GM13977 (cell line): ENCODE results near the gene PEAK1.
"Not testable (repeated sequence)": the region's sequence is repeated elsewhere in the genome, so short reads cannot be mapped to it uniquely, and the experiment has no call there.

Experiments used
- DNase-seq: peaks from one replicate; pipeline ENCODE4 v3.0.0; 2012; ENCODE audit warnings: low spot score
- CTCF ChIP-seq: IDR thresholded peaks from 2 replicates; pipeline ENCODE4 v1.5.1; 2012; ENCODE audit warnings: mild to moderate bottlenecking, control low read depth; ENCODE audit not compliant: insufficient read depth; ENCODE audit errors: extremely low read depth, missing control alignments
- in situ Hi-C: fragments of 300-500 bp; cut with MboI; formaldehyde crosslinking; loops from one replicate; pipeline ENCODE4 v1.12.0; 2022; ENCODE audit warnings: low sequenced_read_pairs, low pct_unique_long_range_greater_than_20kb, mixed read lengths, inconsistent platforms; ENCODE audit not compliant: unreplicated experiment

Gene PEAK1

DNA sequence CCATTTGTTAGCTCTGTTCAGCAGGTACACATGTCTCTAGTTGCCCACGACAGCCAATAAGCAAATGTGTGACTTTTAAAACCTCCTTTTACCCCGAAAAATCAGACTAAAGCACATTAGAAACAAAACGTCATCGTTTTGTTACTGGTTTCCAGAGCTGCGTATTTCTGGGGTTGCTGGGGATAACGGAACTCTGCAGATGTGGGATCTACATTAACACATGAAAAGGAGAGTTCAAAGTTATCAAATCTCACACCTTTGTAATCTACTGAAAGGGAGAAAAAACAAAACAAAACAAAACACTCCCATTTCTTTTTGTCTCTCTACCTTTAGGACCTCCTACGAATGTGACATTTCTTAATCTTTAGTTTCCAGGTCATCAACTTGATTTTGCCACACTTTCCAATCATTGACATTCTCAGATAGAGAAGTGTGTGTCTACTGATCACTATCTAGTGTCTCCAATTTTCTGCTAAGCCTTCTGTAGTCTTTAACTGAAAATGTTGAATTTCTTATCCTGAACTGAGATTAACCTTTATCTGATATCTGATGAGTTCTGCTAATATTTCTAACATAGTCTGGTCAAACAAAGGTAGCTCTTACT is 256.0 kb downstream of the PEAK1 start:
- no peak for TF ChIP-seq CTCF
- in situ Hi-C loops = no loop called here
- no peak for DNase-seq

DNA sequence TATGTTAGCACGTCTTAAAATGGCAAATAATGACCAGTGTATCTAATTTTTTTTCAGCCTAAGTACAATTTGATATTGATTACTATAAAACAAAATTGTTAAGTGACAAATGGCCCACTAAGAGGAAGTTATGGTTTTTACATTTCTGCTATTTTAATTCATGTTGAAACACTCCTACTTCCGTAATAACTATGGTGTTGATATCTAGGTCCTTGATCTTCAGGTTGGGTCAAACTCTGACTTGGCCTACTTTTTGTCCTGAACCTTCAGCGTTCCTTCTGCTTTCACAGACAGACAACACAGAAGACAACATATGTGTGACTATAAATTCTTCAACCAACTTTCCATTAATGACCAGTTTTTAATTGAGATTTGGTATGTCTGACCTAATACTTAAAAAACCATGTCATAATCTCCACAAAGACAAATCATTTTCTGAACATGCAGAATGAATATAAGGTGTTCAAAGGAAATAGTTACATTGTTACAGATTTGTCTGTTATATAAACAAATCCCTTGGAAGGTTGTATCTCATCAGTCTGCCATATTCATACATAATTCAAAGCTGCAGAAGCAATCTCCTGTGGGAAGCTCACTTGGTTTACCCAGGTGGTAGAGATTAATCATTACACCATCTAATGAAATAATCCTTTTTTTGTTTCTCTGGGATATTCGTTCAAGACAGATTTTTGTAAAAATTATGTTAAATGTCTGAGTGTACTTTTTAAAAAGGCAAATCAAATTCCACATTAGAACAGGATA is 256.9 kb downstream of the PEAK1 start:
- in situ Hi-C loops = no loop called here
- no peak for DNase-seq
- TF ChIP-seq CTCF = no peak

- no peak for TF ChIP-seq CTCF
- peak; percentile 15 for DNase-seq
- in situ Hi-C loops = no loop called here
Measured at GRCh38 chr15:77160562-77161478, 259.1 kb downstream of the PEAK1 start.

DNA sequence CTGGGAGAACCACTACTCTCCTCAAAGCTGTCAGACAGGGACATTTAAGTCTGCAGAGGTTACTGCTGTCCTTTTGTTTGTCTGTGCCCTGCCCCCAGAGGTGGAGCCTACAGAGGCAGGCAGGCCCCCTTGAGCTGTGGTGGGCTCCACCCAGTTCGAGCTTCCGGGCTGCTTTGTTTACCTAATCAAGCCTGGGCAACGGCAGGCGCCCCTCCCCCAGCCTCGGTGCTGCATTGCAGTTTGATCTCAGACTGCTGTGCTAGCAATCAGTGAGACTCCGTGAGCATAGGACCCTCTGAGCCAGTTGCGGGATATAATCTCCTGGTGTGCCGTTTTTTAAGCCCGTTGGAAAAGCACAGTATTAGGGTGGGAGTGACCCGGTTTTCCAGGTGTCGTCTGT is 263.9 kb downstream of the PEAK1 start:
- DNase-seq, in situ Hi-C loops: not testable (repeated sequence)

DNA sequence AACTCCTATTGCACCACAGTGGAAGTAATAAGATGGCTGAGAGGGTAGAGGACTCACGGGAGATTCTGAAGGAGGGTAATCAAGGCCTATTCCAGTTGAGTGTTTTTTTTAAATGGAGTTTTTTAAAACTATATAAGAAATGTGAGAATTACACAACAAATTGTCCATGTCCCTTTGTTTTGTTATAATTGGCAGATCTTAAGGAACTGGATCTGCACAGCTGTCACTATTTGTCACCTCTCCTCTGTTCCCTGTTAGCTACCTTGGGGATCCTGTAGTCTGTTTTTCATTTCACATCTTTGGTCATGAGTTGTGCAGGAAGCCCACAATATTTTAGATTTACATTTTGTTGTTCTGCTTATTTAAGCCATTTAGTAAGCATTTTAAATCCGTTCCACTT is 271.7 kb downstream of the PEAK1 start:
- in situ Hi-C loops = no loop called here
- DNase-seq = no peak
- no peak for TF ChIP-seq CTCF

DNA sequence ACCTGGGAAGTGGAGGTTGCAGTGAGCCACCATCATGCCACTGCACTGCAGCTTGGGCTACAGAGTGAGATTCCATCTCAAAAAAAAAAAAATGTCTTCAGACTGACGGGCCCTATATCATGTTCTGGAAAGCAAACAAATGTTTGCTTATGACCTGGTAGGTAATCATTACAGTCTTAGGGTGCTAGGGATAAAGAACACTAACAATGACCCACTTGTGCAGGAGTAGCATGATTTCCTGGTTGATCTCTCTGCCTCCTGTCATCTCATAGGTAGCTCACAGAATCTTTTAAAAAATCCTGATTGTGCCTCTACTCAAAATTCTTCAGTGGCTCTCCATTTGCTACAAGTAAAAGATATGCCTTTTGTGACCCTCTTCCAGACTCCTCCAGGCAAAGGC is 274.5 kb downstream of the PEAK1 start:
- TF ChIP-seq CTCF = no peak
- in situ Hi-C loops = no loop called here
- no peak for DNase-seq
